ENCODE results near the gene P2RX4.

P2RX4 gene

DNA sequence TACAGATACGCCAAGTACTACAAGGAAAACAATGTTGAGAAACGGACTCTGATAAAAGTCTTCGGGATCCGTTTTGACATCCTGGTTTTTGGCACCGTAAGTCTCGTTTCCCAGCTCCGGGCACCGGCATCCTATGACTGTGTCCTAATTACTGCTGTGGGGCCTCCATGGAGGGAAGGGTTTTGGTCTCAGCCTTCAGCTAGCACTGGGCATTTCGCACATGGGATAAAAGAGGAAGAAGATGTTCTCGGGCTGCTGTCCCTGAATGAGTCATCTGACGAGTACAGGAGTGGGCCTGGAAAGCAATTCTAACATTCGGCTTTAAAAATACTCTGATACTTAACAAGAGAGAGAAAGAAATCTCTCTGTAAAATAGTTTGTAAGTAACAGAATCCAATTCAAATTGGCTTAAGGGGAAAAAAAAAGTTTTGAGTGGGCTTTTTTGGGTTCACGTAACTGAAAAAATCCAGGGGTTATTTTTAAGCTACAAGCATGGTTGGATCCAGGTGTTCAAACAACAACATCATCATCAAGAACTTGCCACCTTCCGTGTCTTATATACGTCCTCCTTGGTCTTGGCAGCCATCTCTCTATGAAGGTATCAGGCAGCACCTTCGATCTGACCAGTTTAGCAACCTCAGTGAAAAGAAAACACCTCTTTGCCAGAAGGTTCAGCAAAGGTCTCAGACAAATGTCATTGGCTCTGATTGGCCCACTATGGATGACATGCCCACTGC is 34.4 kb upstream of the P2RX4 start:
- DNase-seq (ENCODE audit: insufficient read length) (peak; percentile 41), FAIRE-seq (peak; percentile 56)
- no peak for TF ChIP-seq TAF1 (IDR thresholded peaks at IDR 0.05; ENCODE audit: borderline replicate concordance, low read depth, low read length)

DNA sequence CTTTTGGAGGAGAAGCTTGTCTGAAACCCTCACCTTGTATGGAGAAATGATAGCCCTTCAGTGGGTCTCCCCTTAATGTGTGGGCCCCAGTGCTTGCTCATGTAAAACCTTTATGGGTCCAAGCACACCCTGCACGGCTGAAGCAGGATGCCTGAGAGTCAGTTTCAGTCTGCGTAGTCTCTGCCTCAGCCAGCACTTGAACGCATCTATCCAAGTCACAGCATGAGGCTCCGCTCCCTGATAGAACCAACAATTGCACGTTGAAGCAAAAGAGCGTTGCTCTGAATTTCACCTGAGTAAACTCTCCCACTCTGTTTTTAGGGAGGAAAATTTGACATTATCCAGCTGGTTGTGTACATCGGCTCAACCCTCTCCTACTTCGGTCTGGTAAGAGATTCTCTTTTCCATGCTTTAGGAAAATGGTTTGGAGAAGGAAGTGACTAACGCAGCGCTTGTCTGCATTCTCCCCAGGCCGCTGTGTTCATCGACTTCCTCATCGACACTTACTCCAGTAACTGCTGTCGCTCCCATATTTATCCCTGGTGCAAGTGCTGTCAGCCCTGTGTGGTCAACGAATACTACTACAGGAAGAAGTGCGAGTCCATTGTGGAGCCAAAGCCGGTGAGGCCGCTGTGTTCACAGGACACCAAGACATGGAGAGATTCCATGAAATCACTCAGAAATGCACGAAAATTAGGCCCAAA is 33.0 kb upstream of the P2RX4 start:
- DNase-seq (ENCODE audit: insufficient read length) (no peak), FAIRE-seq (no peak)
- TF ChIP-seq POLR2A (IDR thresholded peaks at IDR 0.05; ENCODE audit: low read depth, low read length) (no peak), TAF1 (IDR thresholded peaks at IDR 0.05; ENCODE audit: borderline replicate concordance, low read depth, low read length) (no peak), POLR2AphosphoS5 (IDR thresholded peaks at IDR 0.05; ENCODE audit: low read depth, low read length) (no peak)

DNA sequence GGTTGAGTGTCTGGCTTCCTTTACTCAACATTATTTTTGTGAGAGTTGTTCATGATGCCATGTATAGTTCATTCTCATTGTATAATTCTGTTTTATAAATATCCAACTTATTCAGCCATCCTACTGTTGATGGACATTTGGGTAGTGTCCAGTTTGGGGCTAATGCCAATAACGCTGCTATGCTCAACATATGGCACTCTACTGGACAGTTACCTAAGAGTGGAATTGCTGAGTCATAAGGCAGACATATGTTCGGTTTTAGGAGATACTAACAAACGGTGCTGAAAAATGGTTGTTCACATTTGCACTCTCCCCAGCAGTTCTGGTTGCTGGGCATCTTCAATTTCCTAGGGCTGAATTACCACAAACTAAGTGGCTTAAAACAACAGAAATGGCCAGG is 28.7 kb upstream of the P2RX4 start:
- FAIRE-seq (no peak), DNase-seq (ENCODE audit: insufficient read length) (no peak)
- TF ChIP-seq TAF1 (IDR thresholded peaks at IDR 0.05; ENCODE audit: borderline replicate concordance, low read depth, low read length) = no peak
- no peak for TF ChIP-seq POLR2A (IDR thresholded peaks at IDR 0.05; ENCODE audit: low read depth, low read length)
- TF ChIP-seq POLR2AphosphoS5 (IDR thresholded peaks at IDR 0.05; ENCODE audit: low read depth, low read length) = no peak

DNA sequence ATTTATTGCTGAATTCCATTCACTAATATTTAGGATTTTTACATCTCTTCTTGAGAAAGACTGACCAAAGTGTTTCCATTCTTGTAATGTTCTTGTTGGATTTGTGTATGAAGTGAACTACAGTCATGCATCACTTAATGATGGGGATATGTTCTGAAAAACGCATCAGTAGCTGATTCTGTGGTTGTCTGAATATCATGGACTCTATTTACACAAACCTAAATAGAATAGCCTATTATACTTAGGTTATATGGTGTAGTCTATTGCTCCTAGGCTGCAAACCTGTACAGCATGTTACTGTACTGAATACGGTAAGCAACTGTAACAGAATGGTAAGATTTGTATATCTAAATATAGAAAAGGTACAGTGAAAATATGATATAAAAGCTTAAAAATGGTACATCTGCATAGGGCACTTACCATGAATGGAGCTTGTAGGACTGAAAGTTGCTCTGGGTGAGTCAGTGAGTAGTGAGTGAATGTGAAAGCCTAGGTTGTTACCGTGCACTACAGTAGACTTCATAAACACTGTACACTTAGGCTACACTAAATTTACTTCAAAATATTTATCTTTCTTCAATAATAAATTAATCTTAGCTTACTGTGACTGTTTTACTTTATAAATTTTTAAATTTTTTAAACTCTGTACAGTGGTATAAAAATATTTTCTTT is 27.6 kb upstream of the P2RX4 start:
- no peak for FAIRE-seq
- DNase-seq (ENCODE audit: insufficient read length) = no peak
- TF ChIP-seq TAF1 (IDR thresholded peaks at IDR 0.05; ENCODE audit: borderline replicate concordance, low read depth, low read length) = no peak
- TF ChIP-seq POLR2AphosphoS5 (IDR thresholded peaks at IDR 0.05; ENCODE audit: low read depth, low read length) = no peak
- TF ChIP-seq POLR2A (IDR thresholded peaks at IDR 0.05; ENCODE audit: low read depth, low read length) = no peak

DNA sequence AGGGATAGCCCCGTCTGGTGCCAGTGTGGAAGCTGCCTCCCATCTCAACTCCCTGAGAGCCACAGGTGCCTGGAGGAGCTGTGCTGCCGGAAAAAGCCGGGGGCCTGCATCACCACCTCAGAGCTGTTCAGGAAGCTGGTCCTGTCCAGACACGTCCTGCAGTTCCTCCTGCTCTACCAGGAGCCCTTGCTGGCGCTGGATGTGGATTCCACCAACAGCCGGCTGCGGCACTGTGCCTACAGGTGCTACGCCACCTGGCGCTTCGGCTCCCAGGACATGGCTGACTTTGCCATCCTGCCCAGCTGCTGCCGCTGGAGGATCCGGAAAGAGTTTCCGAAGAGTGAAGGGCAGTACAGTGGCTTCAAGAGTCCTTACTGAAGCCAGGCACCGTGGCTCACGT is 25.5 kb upstream of the P2RX4 start:
- FAIRE-seq (no peak), DNase-seq (ENCODE audit: insufficient read length) (no peak)
- TF ChIP-seq POLR2AphosphoS5 (IDR thresholded peaks at IDR 0.05; ENCODE audit: low read depth, low read length) (no peak), TAF1 (IDR thresholded peaks at IDR 0.05; ENCODE audit: borderline replicate concordance, low read depth, low read length) (no peak), POLR2A (IDR thresholded peaks at IDR 0.05; ENCODE audit: low read depth, low read length) (no peak)

DNA sequence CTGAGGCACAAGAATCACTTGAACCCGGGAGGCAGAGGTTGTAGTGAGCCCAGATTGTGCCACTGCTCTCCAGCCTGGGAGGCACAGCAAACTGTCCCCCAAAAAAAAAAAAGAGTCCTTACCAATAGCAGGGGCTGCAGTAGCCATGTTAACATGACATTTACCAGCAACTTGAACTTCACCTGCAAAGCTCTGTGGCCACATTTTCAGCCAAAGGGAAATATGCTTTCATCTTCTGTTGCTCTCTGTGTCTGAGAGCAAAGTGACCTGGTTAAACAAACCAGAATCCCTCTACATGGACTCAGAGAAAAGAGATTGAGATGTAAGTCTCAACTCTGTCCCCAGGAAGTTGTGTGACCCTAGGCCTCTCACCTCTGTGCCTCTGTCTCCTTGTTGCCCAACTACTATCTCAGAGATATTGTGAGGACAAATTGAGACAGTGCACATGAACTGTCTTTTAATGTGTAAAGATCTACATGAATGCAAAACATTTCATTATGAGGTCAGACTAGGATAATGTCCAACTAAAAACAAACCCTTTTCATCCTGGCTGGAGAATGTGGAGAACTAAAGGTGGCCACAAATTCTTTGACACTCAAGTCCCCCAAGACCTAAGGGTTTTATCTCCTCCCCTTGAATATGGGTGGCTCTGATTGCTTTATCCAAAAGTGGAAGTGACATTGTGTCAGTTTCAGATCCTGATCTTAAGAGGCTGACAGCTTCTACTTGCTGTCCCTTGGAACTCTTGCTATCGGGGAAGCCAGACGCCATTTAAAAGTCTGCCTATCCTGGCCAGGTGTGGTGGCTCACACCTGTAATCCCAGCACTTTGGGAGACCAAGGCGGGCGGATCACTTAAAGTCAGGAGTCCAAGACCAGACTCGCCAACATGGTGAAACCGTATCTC is 24.7 kb upstream of the P2RX4 start:
- DNase-seq (ENCODE audit: insufficient read length) (no peak), FAIRE-seq (no peak)
- TF ChIP-seq POLR2A (IDR thresholded peaks at IDR 0.05; ENCODE audit: low read depth, low read length) = no peak

DNA sequence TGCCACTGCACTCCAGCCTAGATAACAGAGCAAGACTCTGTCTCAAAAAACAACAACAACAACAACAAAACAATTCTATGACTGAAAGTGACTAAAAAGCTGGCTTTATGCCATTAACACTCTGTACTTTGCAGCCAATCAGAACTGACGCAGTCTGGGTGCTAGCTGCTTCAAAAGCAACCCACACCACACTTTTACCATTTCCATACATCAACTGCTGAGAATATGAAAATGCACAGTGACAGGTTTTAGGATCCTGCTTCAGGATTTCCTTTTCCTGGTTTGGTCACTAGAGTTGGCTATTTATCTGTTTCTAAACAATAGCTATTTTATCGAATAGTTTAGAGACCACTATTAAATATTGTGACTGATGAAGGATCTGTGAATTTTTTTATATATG is 23.1 kb upstream of the P2RX4 start:
- FAIRE-seq (no peak), DNase-seq (ENCODE audit: insufficient read length) (no peak)
- TF ChIP-seq POLR2AphosphoS5 (IDR thresholded peaks at IDR 0.05; ENCODE audit: low read depth, low read length) (no peak), TAF1 (IDR thresholded peaks at IDR 0.05; ENCODE audit: borderline replicate concordance, low read depth, low read length) (no peak), POLR2A (IDR thresholded peaks at IDR 0.05; ENCODE audit: low read depth, low read length) (no peak)

DNA sequence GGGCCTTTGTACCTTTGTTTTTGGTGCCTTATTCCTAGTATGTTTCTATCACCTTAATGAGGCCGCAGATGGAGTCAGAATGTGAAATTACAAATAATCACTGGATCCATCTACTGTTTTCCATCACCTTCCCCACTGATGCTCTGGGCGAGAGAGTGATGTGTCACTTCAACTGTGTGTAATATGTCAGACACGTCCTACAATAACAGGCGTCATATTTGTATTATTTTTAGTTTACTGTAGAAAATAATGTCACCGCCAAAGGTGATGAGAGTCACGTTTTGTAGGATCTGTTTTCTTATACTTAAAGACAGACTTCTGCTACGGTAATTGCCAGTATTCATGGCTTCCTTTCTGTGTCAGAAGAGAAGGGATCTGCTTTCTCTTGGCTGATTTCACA is 22.4 kb upstream of the P2RX4 start:
- no peak for FAIRE-seq
- no peak for DNase-seq (ENCODE audit: insufficient read length)
- TF ChIP-seq POLR2AphosphoS5 (IDR thresholded peaks at IDR 0.05; ENCODE audit: low read depth, low read length) = no peak
- TF ChIP-seq POLR2A (IDR thresholded peaks at IDR 0.05; ENCODE audit: low read depth, low read length) = no peak
- no peak for TF ChIP-seq TAF1 (IDR thresholded peaks at IDR 0.05; ENCODE audit: borderline replicate concordance, low read depth, low read length)

DNA sequence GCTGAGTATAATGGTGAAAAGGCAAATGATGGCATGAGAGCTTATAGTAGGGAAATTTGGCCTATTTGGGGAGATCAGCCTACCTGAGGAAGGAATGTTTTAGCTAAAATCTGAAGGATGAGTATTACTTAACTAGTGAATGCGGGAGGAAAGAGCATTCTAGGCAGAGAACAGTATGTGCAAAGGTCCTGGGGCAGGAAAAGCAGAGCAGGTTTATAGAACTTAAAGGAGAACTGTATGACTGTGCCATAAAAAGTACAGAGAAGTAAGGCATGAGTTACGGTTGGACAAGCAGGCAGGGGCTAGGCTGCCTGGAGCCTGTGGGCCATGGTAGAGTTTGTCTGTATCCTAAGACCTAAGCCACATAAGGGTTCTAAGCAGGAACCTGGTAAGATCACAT is 21.7 kb upstream of the P2RX4 start:
- FAIRE-seq = no peak
- DNase-seq (ENCODE audit: insufficient read length) = no peak
- TF ChIP-seq POLR2A (IDR thresholded peaks at IDR 0.05; ENCODE audit: low read depth, low read length) = no peak
- no peak for TF ChIP-seq POLR2AphosphoS5 (IDR thresholded peaks at IDR 0.05; ENCODE audit: low read depth, low read length)
- no peak for TF ChIP-seq TAF1 (IDR thresholded peaks at IDR 0.05; ENCODE audit: borderline replicate concordance, low read depth, low read length)

DNA sequence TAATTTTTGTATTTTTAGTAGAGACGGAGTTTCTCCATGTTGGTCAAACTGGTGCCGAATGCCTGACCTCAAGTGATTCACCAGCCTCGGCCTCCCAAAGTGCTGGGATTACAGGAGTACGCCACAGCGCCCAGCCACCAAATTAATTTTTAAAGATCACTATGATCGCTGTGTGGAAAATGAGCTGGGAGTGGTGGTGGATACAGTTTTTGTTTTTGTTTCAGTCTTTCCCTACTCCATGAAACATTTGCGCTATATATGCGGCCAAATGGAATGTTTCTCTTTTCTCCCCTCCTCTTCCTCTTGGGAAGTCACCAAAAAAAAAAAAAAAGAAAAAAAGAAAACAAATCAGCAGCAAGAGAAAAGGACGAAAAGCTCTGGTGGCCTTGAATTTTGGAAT is 20.8 kb upstream of the P2RX4 start:
- no peak for FAIRE-seq
- TF ChIP-seq POLR2AphosphoS5 (IDR thresholded peaks at IDR 0.05; ENCODE audit: low read depth, low read length) (no peak), TAF1 (IDR thresholded peaks at IDR 0.05; ENCODE audit: borderline replicate concordance, low read depth, low read length) (no peak), POLR2A (IDR thresholded peaks at IDR 0.05; ENCODE audit: low read depth, low read length) (no peak)

DNA sequence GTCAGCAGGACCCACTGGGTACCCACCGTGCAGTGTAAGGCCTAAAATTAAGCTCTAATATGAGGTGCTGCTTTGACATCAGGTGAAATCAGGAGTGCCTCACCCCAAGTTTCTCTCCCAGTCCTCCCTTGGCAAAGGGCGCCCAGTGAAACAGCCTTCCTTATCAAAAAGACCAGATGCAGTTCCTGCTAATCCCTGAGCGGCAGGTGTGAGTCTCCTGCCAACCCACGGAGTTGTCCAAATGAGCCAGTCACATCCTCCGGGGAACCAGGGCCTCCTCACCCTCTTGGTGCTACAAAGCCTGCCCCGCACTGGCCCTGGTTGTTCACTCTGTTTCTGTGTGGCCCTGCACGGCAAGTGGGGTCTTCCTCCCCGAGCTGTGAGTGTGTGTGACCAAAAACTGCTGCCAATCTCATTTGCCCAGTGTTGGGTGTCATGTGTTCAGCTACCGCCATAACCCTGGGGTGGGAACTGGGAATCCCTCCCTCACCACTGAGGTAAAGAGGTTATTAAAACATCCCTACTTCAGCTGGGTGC is 20.2 kb upstream of the P2RX4 start:
- no peak for DNase-seq (ENCODE audit: insufficient read length)
- no peak for TF ChIP-seq POLR2A (IDR thresholded peaks at IDR 0.05; ENCODE audit: low read depth, low read length)
- TF ChIP-seq TAF1 (IDR thresholded peaks at IDR 0.05; ENCODE audit: borderline replicate concordance, low read depth, low read length) = no peak
- TF ChIP-seq POLR2AphosphoS5 (IDR thresholded peaks at IDR 0.05; ENCODE audit: low read depth, low read length) = no peak
- no peak for FAIRE-seq

More for the DNA sequence above, 20.8 kb upstream of the P2RX4 start:
- no peak for DNase-seq (ENCODE audit: insufficient read length)
